Measurements from ENCODE around the gene TAL2. TPM values are rescaled to one million over a fixed set of nuclear protein-coding genes. Genes with fewer than 3 reads are reported as not detected.

The TAL2 gene
- total RNA-seq, 2 donors from 2014 or later, result not detected

Other genes with a start within 250 kb of the TAL2 start
- 1 to 10 TPM in 1 of 2 donors, under 1 TPM in 1; 0.66 to 6.0 TPM for gene FSD1L, start 214.4 kb upstream of the TAL2 start, total RNA-seq
- 1 to 10 TPM; 6.6 to 8.3 TPM for gene FKTN, start 104.3 kb upstream of the TAL2 start, total RNA-seq
- 10 to 100 TPM in 1 of 2 donors, under 1 TPM in 1; 0.66 to 21.3 TPM for gene TMEM38B, start 32.1 kb downstream of the TAL2 start, total RNA-seq